Cardiac muscle cell (in vitro differentiated cells and primary cell): ENCODE data around the gene KCTD6. TPM values are rescaled to one million over a fixed set of nuclear protein-coding genes. Genes with fewer than 3 reads are reported as not detected.
A peak's percentile ranks its signal among the peaks of the same experiment; 100 is the strongest.

ENCODE experiments used
- DNase-seq, 2 donors: peaks; one replicate each; pipeline versions ENCODE4 v3.0.0 to v3.0.0-alpha.2; 2010 to 2017; ENCODE audit warnings: low read depth in 1 of 2, low spot score in 1 of 2
- H3K27ac ChIP-seq: fragments of 200-600 bp; sonication (generic); 2 replicates; pipeline ENCODE4 v1.5.1; 2016
- H3K27me3 ChIP-seq: fragments of 200-600 bp; sonication (generic); 2 replicates; pipeline ENCODE4 v1.6.0; 2016; ENCODE audit warnings: control low read depth
- H3K36me3 ChIP-seq: fragments of 200-600 bp; sonication (generic); 2 replicates; pipeline ENCODE4 v1.5.1; 2016; ENCODE audit warnings: control low read depth
- H3K4me1 ChIP-seq: fragments of 200-600 bp; sonication (generic); 2 replicates; pipeline ENCODE4 v1.8.1; 2017; ENCODE audit warnings: low read depth, mild to moderate bottlenecking, mixed run types
- H3K4me3 ChIP-seq: fragments of 200-600 bp; sonication (generic); 2 replicates; pipeline ENCODE4 v1.5.1; 2016; ENCODE audit warnings: mild to moderate bottlenecking
- H3K9me3 ChIP-seq: fragments of 200-600 bp; sonication (generic); 2 replicates; pipeline ENCODE4 v1.5.1; 2017; ENCODE audit warnings: low read depth, mild to moderate bottlenecking, control low read depth
- polyA plus RNA-seq: library from polyadenylated mRNA; unstranded; fragments of >200 nt; fragmentation: Nextera tagmentation; extraction: Ambion mirVana; gene quantifications from 2 replicates; pipeline ENCODE4 v1.2.1, GENCODE V29; 2016
- total RNA-seq: library from RNA; depleted of rRNA; stranded (reverse); fragments of >200 nt; gene quantifications from 2 replicates; pipeline ENCODE4 v1.2.3, GENCODE V29; 2016
- TF ChIP-seq, protein P1 (sequence below): IDR thresholded peaks from 2 replicates; pipeline ENCODE4 v1.5.1; 2012; ENCODE audit warnings: low read depth, mild to moderate bottlenecking, low read length

The KCTD6 gene
- total and polyA plus RNA-seq, 2 experiments from 2014 or later = 15.7 to 31.0 TPM

DNA sequence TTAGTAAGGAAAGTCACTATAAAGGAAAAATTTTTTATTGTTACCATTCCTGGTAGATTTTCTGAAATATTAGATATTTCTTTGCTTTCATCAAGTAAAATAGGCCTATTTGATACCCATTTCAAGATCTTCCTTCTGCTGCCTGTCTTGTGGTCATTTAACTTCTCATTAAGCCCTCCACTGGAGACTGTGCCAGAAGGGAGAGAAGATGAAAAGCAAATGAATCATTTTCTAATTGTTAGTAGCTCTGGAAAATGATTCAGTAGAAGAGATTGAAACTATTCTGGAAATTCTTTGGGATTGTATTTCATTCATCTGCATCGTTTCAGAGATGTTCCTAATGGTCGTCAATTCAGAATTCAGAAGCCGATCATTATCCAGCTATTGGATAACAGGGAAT, 3.2 kb downstream of the KCTD6 start:
- H3K36me3 ChIP-seq = no peaks in the 10 kb centered on the region
- H3K4me3 ChIP-seq = no peak overlapping the region
- DNase-seq = no peak
- TF ChIP-seq, protein P1, sequence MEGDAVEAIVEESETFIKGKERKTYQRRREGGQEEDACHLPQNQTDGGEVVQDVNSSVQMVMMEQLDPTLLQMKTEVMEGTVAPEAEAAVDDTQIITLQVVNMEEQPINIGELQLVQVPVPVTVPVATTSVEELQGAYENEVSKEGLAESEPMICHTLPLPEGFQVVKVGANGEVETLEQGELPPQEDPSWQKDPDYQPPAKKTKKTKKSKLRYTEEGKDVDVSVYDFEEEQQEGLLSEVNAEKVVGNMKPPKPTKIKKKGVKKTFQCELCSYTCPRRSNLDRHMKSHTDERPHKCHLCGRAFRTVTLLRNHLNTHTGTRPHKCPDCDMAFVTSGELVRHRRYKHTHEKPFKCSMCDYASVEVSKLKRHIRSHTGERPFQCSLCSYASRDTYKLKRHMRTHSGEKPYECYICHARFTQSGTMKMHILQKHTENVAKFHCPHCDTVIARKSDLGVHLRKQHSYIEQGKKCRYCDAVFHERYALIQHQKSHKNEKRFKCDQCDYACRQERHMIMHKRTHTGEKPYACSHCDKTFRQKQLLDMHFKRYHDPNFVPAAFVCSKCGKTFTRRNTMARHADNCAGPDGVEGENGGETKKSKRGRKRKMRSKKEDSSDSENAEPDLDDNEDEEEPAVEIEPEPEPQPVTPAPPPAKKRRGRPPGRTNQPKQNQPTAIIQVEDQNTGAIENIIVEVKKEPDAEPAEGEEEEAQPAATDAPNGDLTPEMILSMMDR = no peak
- H3K9me3 ChIP-seq = no peaks in the 10 kb centered on the region
- no peak overlapping the region for H3K27ac ChIP-seq
- no peaks in the 10 kb centered on the region for H3K27me3 ChIP-seq
- H3K4me1 ChIP-seq = peaks cover 17% of the 10 kb centered on the region

DNA sequence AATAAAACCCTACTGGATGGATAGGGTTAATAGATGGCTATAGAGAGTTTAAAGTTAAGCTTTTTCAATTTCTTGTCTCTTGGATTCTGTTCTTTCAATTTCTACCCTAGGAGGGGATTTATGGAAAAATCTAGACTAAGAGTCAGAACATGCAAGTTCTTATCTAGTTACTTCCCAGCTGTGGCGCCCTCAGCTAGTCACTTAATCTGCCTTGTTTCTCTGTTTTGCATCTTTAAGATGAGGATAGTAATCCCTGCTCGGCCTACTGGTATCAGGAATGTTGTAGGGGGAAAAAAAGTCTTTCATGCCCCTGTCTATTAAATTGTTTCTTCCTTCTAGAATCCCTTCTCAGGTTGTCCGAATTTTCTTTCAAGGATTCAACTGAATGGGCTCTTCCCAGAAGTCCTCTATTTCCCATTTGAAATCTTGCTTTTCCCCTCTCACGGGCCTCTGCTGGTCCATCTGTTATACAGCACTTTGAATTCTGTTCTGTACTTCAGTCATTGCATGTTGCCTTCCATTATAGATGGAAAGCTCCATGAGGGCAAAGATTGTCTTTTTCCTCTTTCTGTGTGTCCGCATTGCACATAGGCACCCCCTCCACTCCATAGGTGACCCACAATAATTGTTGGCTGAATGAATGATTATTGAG, 4.4 kb downstream of the KCTD6 start:
- H3K27me3 ChIP-seq = no peaks in the 10 kb centered on the region
- TF ChIP-seq, protein P1 = peak; percentile 16
- H3K36me3 ChIP-seq = peaks cover 5% of the 10 kb centered on the region
- no peak overlapping the region for H3K4me3 ChIP-seq
- no peaks in the 10 kb centered on the region for H3K9me3 ChIP-seq
- DNase-seq = peak in 1 of 2 donors; percentile 57
- no peak overlapping the region for H3K27ac ChIP-seq
- peaks cover 17% of the 10 kb centered on the region for H3K4me1 ChIP-seq

DNA sequence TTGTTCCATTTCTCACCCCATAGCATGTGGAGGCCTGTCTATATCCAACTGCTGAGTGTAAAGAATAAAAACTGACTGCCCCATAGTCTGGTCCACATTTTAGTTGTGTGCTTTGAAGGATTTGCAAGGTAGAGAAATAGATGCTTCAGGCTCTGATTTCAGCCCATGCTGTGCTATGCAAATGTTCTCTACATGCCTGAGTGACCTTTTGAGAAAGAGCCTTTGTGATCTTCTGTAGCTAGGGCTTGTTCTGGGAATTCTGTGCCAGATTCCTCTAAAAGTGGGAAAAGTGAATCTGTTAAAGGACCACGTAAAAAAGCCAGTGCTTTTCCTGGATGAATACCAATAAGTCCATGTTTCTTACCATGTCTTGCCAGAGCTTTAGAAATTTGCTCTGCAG, 5.2 kb downstream of the KCTD6 start:
- H3K36me3 ChIP-seq = peaks cover 5% of the 10 kb centered on the region
- TF ChIP-seq, protein P1 = no peak
- DNase-seq = no peak
- no peaks in the 10 kb centered on the region for H3K27me3 ChIP-seq
- no peaks in the 10 kb centered on the region for H3K9me3 ChIP-seq
- H3K4me1 ChIP-seq = peaks cover 17% of the 10 kb centered on the region
- H3K4me3 ChIP-seq = no peak overlapping the region
- no peak overlapping the region for H3K27ac ChIP-seq

DNA sequence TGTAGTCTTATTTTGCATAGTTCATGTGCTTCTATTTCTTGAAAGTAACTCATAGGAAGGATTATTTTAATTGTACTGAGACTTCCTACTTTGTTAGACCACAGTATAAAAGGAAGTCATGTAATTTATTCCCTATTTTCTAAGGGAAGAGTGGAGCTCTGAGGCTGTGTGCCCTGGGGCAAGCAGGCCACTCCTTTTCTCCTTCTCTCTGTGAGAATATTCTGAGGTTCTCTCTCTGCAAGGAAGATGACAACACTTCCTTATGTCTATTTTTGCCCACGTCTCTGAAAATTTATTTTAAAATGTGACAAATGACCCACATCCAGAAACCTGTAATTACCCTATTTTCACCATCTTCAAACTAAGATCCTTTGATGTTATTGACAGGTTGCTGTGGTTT, 11.0 kb downstream of the KCTD6 start:
- no peak for DNase-seq

DNA sequence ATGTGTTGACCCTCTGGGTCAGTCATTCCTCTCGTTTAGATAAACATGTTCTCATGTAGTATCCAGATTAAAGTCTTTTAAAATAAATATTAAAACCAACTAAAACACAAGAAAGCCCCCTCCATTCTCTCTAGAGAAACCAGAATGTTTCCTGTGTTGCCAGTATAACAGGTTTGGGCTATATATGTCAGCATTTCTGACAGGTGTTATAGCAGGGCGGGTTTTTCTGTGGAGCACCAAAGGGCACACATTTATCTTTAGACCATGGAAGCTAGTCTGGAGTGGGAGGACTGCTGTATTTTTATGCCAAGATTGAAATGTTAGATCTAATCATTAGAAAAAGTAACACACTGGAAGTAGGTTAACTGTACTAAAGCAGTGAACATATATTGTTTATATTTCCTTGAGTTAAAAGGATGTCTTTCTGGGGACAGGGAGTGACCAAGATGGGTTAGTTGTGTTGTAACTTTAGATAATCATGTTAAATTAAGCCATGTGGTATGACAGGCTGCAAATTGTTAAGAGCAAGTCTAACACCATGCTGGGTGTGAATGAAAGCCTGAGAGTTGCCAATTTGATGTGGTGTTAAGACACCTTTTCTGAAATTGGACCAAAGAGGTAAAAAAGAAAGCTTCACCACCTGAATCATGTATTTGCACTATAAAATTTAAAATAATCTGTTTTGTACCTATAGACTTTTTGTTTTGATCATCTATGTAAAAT, 15.6 kb downstream of the KCTD6 start:
- H3K4me3 ChIP-seq = no peak overlapping the region
- no peaks in the 10 kb centered on the region for H3K4me1 ChIP-seq
- H3K9me3 ChIP-seq = no peaks in the 10 kb centered on the region
- TF ChIP-seq, protein P1 = no peak
- no peak overlapping the region for H3K27ac ChIP-seq
- DNase-seq = no peak
- no peaks in the 10 kb centered on the region for H3K27me3 ChIP-seq
- no peaks in the 10 kb centered on the region for H3K36me3 ChIP-seq

More for the DNA sequence above, 11.0 kb downstream of the KCTD6 start:
- Histone ChIP-seq H3K27ac (no peak overlapping the region), H3K4me3 (no peak overlapping the region), H3K27me3 (no peaks in the 10 kb centered on the region), H3K4me1 (no peaks in the 10 kb centered on the region), H3K9me3 (no peaks in the 10 kb centered on the region), H3K36me3 (peaks cover 5% of the 10 kb centered on the region)
- TF ChIP-seq, protein P1 = no peak
